H9 (cell line): Measurements from ENCODE around the gene UBE2Q2. TPM values are rescaled to one million over a fixed set of nuclear protein-coding genes. Genes with fewer than 3 reads are reported as not detected.

Source experiments
- DNase-seq: peaks from one replicate; pipeline ENCODE4 v3.0.0-alpha.2; 2017
- H2AFZ ChIP-seq: one replicate; pipeline ENCODE4 v1.6.1; 2013; ENCODE audit warnings: mild to moderate bottlenecking, low read length, control low read depth, moderate library complexity
- H2AK5ac ChIP-seq: 2 replicates; pipeline ENCODE4 v1.6.1; 2013; ENCODE audit warnings: low read length, control low read depth, mixed read lengths; ENCODE audit not compliant: insufficient read length
- H2BK120ac ChIP-seq: one replicate; pipeline ENCODE4 v1.6.1; 2013; ENCODE audit warnings: low read depth, mild to moderate bottlenecking, low read length, control low read depth, inconsistent platforms; ENCODE audit not compliant: poor library complexity, severe bottlenecking
- H2BK12ac ChIP-seq: 2 replicates; pipeline ENCODE4 v1.6.1; 2013; ENCODE audit warnings: low read length, control low read depth, mixed read lengths, low read depth; ENCODE audit not compliant: insufficient read length
- H2BK15ac ChIP-seq: 2 replicates; pipeline ENCODE4 v1.6.1; 2013; ENCODE audit warnings: low read depth, low read length, control low read depth
- H2BK20ac ChIP-seq: one replicate; pipeline ENCODE4 v1.6.1; 2013; ENCODE audit warnings: low read depth, mild to moderate bottlenecking, low read length, control low read depth, inconsistent platforms; ENCODE audit not compliant: poor library complexity, severe bottlenecking
- H2BK5ac ChIP-seq: 2 replicates; pipeline ENCODE4 v1.6.1; 2013; ENCODE audit warnings: low read length, control low read depth, mixed read lengths; ENCODE audit not compliant: insufficient read length
- H3K14ac ChIP-seq: 2 replicates; pipeline ENCODE4 v1.6.1; 2013; ENCODE audit warnings: low read length, control low read depth; ENCODE audit not compliant: insufficient read depth
- H3K18ac ChIP-seq: 2 replicates; pipeline ENCODE4 v1.6.1; 2013; ENCODE audit warnings: low read depth, mild to moderate bottlenecking, mixed read lengths, low read length, control low read depth; ENCODE audit not compliant: insufficient read length
- H3K23ac ChIP-seq: 2 replicates; pipeline ENCODE4 v1.6.1; 2013; ENCODE audit warnings: low read length, control low read depth, mixed read lengths, low read depth; ENCODE audit not compliant: insufficient read length
- H3K23me2 ChIP-seq: 2 replicates; pipeline ENCODE4 v1.6.1; 2013; ENCODE audit warnings: low read depth, mild to moderate bottlenecking, mixed read lengths, low read length, control low read depth; ENCODE audit not compliant: insufficient read length, poor library complexity, severe bottlenecking
- H3K27ac ChIP-seq: 2 replicates; pipeline ENCODE4 v1.5.1; 2013; ENCODE audit warnings: low read length, control low read depth, mixed read lengths, low read depth; ENCODE audit not compliant: insufficient read length
- H3K27me3 ChIP-seq: 2 replicates; pipeline ENCODE4 v1.6.1; 2013; ENCODE audit warnings: low read length, control low read depth, inconsistent platforms; ENCODE audit not compliant: insufficient read depth
- H3K4ac ChIP-seq: 2 replicates; pipeline ENCODE4 v1.6.1; 2013; ENCODE audit warnings: low read depth, mild to moderate bottlenecking, control low read depth, inconsistent platforms, low read length, moderate library complexity
- H3K4me1 ChIP-seq: 2 replicates; pipeline ENCODE4 v1.6.1; 2013; ENCODE audit warnings: low read length, control low read depth, inconsistent platforms; ENCODE audit not compliant: insufficient read depth
- H3K4me2 ChIP-seq: 2 replicates; pipeline ENCODE4 v1.6.1; 2013; ENCODE audit warnings: low read length, control low read depth, mixed read lengths; ENCODE audit not compliant: insufficient read length, insufficient read depth
- H3K56ac ChIP-seq: 2 replicates; pipeline ENCODE4 v1.6.1; 2013; ENCODE audit warnings: low read depth, mild to moderate bottlenecking, mixed read lengths, low read length, control low read depth; ENCODE audit not compliant: insufficient read length
- H3K79me1 ChIP-seq: 2 replicates; pipeline ENCODE4 v1.6.1; 2013; ENCODE audit warnings: low read depth, mild to moderate bottlenecking, moderate library complexity, low read length, control low read depth, inconsistent platforms; ENCODE audit not compliant: insufficient read depth, poor library complexity, severe bottlenecking
- H3K79me2 ChIP-seq: 2 replicates; pipeline ENCODE4 v1.6.1; 2013; ENCODE audit warnings: low read length, control low read depth, inconsistent platforms; ENCODE audit not compliant: insufficient read depth
- H3K9ac ChIP-seq: 2 replicates; pipeline ENCODE4 v1.6.1; 2013; ENCODE audit warnings: low read length, control low read depth, mixed read lengths; ENCODE audit not compliant: insufficient read length; ENCODE audit errors: extremely low read depth
- H3K9me3 ChIP-seq: one replicate; pipeline ENCODE4 v1.6.1; 2013; ENCODE audit warnings: low read depth, low read length, inconsistent platforms; ENCODE audit not compliant: control insufficient read depth
- H3T11ph ChIP-seq: one replicate; pipeline ENCODE4 v1.6.1; 2013; ENCODE audit warnings: mild to moderate bottlenecking, low read length, control low read depth, inconsistent platforms
- H4K20me1 ChIP-seq: one replicate; pipeline ENCODE4 v1.6.1; 2013; ENCODE audit not compliant: control insufficient read depth, insufficient read length, insufficient read depth
- H4K5ac ChIP-seq: 2 replicates; pipeline ENCODE4 v1.6.1; 2013; ENCODE audit warnings: low read depth, mild to moderate bottlenecking, mixed read lengths, low read length, control low read depth; ENCODE audit not compliant: insufficient read length
- H4K8ac ChIP-seq: replicated peaks from 2 replicates; pipeline ENCODE4 v1.6.1; 2013; ENCODE audit warnings: low read length, control low read depth, mixed read lengths, low read depth; ENCODE audit not compliant: insufficient read length
- H4K91ac ChIP-seq: 2 replicates; pipeline ENCODE4 v1.6.1; 2013; ENCODE audit warnings: low read depth, mild to moderate bottlenecking, moderate library complexity, mixed read lengths, low read length, control low read depth; ENCODE audit not compliant: insufficient read length
- H3K27ac Mint-ChIP-seq, 3 experiments: 2 replicates in 2 of 3; 3 replicates in 1 of 3; pipeline ENCODE4 v1.8.0; 2020 to 2021; ENCODE audit warnings: mixed read lengths in 3 of 3, mild to moderate bottlenecking in 1 of 3, moderate library complexity in 1 of 3
- H3K27me3 Mint-ChIP-seq: 2 replicates; pipeline ENCODE4 v1.8.0; 2021; ENCODE audit warnings: low read depth, mild to moderate bottlenecking, moderate library complexity, mixed read lengths
- H3K36me3 Mint-ChIP-seq, 3 experiments: 2 replicates in 2 of 3; 3 replicates in 1 of 3; pipeline ENCODE4 v1.8.0; 2020 to 2021; ENCODE audit warnings: low read depth in 3 of 3, mixed read lengths in 3 of 3; ENCODE audit not compliant: insufficient read depth in 1 of 3
- H3K4me1 Mint-ChIP-seq, 2 experiments: 2 replicates each; pipeline ENCODE4 v1.8.0; 2020; ENCODE audit warnings: mixed read lengths in 2 of 2
- H3K4me3 Mint-ChIP-seq, 2 experiments: 2 replicates in 1 of 2; 3 replicates in 1 of 2; pipeline ENCODE4 v1.8.0; 2020 to 2021; ENCODE audit warnings: mild to moderate bottlenecking in 2 of 2, mixed read lengths in 2 of 2, moderate library complexity in 1 of 2
- H3K9me3 Mint-ChIP-seq, 2 experiments: 2 replicates in 1 of 2; 3 replicates in 1 of 2; pipeline ENCODE4 v1.8.0; 2020; ENCODE audit warnings: mild to moderate bottlenecking in 2 of 2, mixed read lengths in 2 of 2, moderate library complexity in 1 of 2
- CTCF ChIP-seq: fragments of 200-600 bp; sonication (generic); conservative IDR thresholded peaks from 3 replicates; pipeline ENCODE4 v1.8.0; 2021; ENCODE audit warnings: antibody characterized with exemption, mild to moderate bottlenecking
- whole genome bisulfite sequencing: extraction: QIAGEN DNeasy Blood & Tissue Kit; methylation state at CpG from one replicate; pipeline ENCODE4 v1.1.7; 2013; ENCODE audit warnings: missing lambda C conversion rate, low lambda C conversion rate, mixed read lengths; ENCODE audit not compliant: insufficient read length; ENCODE audit errors: extremely low coverage; 5-methylcytosine and 5-hydroxymethylcytosine counted together
- total RNA-seq: library from RNA; stranded (reverse); gene quantifications from 2 replicates; pipeline ENCODE4 v1.2.1, GENCODE V29; 2021

Gene UBE2Q2
- total RNA-seq, 1 experiment from 2014 or later = 29.6 TPM

- Histone ChIP-seq H3K27me3 (no peaks in the 10 kb centered on the region), H3K23ac (no peak overlapping the region), H4K5ac (no peak overlapping the region), H3K23me2 (no peaks in the 10 kb centered on the region), H2BK15ac (no peak overlapping the region), H2AFZ (no peak overlapping the region), H3K79me2 (no peaks in the 10 kb centered on the region), H2BK12ac (no peak overlapping the region), H2BK5ac (no peak overlapping the region), H3K27ac (no peak overlapping the region), H4K8ac (no peak overlapping the region), H3K56ac (no peak overlapping the region), H4K20me1 (no peaks in the 10 kb centered on the region), H4K91ac (no peak overlapping the region), H3K4ac (no peak overlapping the region), H3K9ac (no peak overlapping the region), H2AK5ac (no peak overlapping the region), H3K4me1 (no peaks in the 10 kb centered on the region), H3T11ph (no peak overlapping the region), H3K18ac (no peak overlapping the region), H3K79me1 (no peaks in the 10 kb centered on the region), H2BK20ac (no peak overlapping the region), H3K14ac (no peak overlapping the region), H3K4me2 (no peak overlapping the region), H3K9me3 (no peaks in the 10 kb centered on the region), H2BK120ac (no peak overlapping the region)
- H3K27ac Mint-ChIP-seq = no peak overlapping the region
- no peak overlapping the region for H3K4me3 Mint-ChIP-seq
- TF ChIP-seq CTCF = no peak
- H3K9me3 Mint-ChIP-seq = peaks cover 3 to 5% of the 10 kb centered on the region in 2 experiments; a peak in 3 of 5 replicates
- H3K4me1 Mint-ChIP-seq = no peaks in the 10 kb centered on the region
- WGBS = no CpG with 5 or more reads among the region's 4 CpGs
- H3K27me3 Mint-ChIP-seq = peaks cover 3% of the 10 kb centered on the region; the same call in 1 of the 2 replicates
- no peak for DNase-seq
- peaks cover 0 to 2% (median 1%) of the 10 kb centered on the region in 3 experiments; a peak in 4 of 7 replicates for H3K36me3 Mint-ChIP-seq
Observed at GRCh38 chr15:75945953-75946352, 102.7 kb downstream of the UBE2Q2 start.
